Mesodermal cell (in vitro differentiated cells): ENCODE measurements around the gene FAM114A1.

Experiments
- H3K27ac ChIP-seq: 2 replicates; pipeline ENCODE4 v1.7.0; 2013; ENCODE audit warnings: mild to moderate bottlenecking, low read depth, low read length, moderate library complexity; ENCODE audit not compliant: severe bottlenecking
- H3K36me3 ChIP-seq: 2 replicates; pipeline ENCODE4 v1.7.1; 2013; ENCODE audit warnings: mild to moderate bottlenecking, low read length, moderate library complexity; ENCODE audit not compliant: control insufficient read depth, insufficient read depth
- H3K4me1 ChIP-seq: one replicate; pipeline ENCODE4 v1.7.1; 2013; ENCODE audit warnings: mild to moderate bottlenecking, low read length; ENCODE audit not compliant: insufficient read depth, control insufficient read depth, poor library complexity, severe bottlenecking
- H3K4me3 ChIP-seq: 2 replicates; pipeline ENCODE4 v1.7.0; 2013; ENCODE audit warnings: low read length, control low read depth, mild to moderate bottlenecking; ENCODE audit not compliant: insufficient read depth, poor library complexity, severe bottlenecking; ENCODE audit errors: extremely low read depth
- H3K9me3 ChIP-seq: 2 replicates; pipeline ENCODE4 v1.7.1; 2013; ENCODE audit warnings: mild to moderate bottlenecking, low read length, moderate library complexity; ENCODE audit not compliant: control insufficient read depth
- WGBS, 2 experiments: methylation state at CpG; one replicate each; pipeline ENCODE4 v1.1.5; 2013; ENCODE audit warnings: missing lambda C conversion rate in 2 of 2; ENCODE audit not compliant: insufficient coverage in 2 of 2; 5-methylcytosine and 5-hydroxymethylcytosine counted together

Gene FAM114A1

DNA sequence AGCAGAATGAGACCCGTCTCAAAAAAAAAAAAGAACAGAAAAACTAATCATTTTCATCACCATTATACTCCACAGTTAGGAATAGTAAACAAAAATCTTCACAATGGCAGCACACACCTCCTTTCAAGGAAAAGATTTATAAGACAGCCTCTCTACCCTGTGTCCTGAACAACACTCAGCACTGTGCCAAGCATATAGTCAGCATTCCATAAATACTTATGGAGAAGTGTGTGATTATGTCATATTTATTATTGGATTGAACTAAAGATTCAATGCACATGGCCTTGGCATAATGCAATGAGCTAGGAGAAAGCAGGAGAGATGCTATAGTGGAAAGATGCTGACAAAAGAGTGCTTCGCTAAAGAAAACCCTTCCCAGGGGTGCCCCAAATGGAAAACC is 52.6 kb downstream of the FAM114A1 start:
- no peak overlapping the region for H3K27ac ChIP-seq
- H3K4me1 ChIP-seq, result no peaks in the 10 kb centered on the region
- no peaks in the 10 kb centered on the region for H3K9me3 ChIP-seq
- H3K4me3 ChIP-seq, result no peak overlapping the region
- peaks cover 93% of the 10 kb centered on the region for H3K36me3 ChIP-seq
- WGBS, 2 experiments, result 94 to 100% methylated on average over 1 to 2 of the region's 2 CpGs

DNA sequence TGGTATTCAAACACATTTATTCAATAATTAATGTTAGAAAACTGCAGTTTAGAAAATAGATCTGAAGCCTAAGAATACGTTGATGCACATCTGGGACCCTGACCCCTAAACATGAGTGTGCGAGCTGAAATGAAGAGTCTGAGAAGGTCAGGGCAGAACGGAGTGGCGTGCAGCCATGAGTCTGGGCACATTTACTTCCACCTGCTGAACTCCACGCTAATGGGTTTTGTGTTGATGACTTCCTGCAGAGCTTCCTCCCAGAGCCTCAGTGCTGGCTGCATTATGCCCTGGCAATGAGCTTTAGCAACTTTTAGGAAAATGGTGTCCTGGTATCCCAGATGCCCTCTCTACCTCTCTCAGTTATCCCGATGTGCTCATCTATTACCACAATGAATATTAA is 53.1 kb downstream of the FAM114A1 start:
- 90 to 95% methylated on average over 6 of the region's 6 CpGs for WGBS, 2 experiments

DNA sequence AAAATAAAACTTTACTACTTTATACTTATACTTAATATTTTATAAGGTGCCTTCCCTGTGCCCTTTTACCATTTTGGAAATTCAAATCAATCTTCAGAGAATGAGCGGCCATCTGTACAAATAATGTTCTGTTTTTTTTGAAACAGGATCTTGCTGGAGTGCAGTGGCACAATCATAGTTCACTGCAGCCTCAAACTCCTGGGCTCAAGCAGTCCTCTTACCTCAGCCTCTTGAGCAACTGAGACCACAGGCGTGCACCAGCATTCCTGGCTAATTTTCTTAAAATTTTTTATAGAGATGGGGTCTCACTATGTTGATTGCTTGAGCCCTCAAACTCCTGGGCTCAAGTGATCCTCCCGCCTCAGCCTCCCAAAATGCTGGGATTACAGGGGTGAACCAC is 53.5 kb downstream of the FAM114A1 start:
- no peaks in the 10 kb centered on the region for H3K4me1 ChIP-seq
- no peak overlapping the region for H3K4me3 ChIP-seq
- no peaks in the 10 kb centered on the region for H3K9me3 ChIP-seq
- no peak overlapping the region for H3K27ac ChIP-seq
- H3K36me3 ChIP-seq, result peaks cover 92% of the 10 kb centered on the region
- 94 to 100% methylated on average over 1 to 2 of the region's 3 CpGs for WGBS, 2 experiments

More for the DNA sequence above, 53.1 kb downstream of the FAM114A1 start:
- H3K36me3 ChIP-seq, result peaks cover 93% of the 10 kb centered on the region
- H3K9me3 ChIP-seq, result no peaks in the 10 kb centered on the region
- H3K4me3 ChIP-seq, result no peak overlapping the region
- H3K27ac ChIP-seq, result no peak overlapping the region
- no peaks in the 10 kb centered on the region for H3K4me1 ChIP-seq

DNA sequence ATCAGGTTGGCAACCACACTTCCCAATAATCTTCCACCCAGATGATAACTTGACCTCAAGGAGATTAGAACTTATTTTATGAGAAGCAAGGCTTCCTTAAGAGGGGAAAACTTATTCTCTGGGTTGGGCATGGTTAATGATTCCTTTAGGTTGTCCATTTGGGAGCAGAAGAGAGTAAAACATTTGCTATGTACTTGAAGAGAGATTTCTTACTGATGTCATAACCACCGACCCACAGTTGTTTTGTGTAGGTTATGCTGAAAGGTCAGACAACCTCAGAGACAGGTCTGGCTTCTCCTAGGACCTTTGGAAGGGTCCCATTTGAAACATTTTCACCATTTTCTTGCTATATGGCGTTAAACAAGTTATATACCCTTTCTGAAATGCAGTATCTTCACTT is 56.1 kb downstream of the FAM114A1 start:
- Histone ChIP-seq H3K9me3 (no peaks in the 10 kb centered on the region), H3K36me3 (peaks cover 89% of the 10 kb centered on the region), H3K4me3 (no peak overlapping the region), H3K27ac (no peak overlapping the region), H3K4me1 (no peaks in the 10 kb centered on the region)
- WGBS, 2 experiments, result 100% methylated on average over 1 of the region's 2 CpGs; no CpG with 5 or more reads in 1 of the 2 experiments

DNA sequence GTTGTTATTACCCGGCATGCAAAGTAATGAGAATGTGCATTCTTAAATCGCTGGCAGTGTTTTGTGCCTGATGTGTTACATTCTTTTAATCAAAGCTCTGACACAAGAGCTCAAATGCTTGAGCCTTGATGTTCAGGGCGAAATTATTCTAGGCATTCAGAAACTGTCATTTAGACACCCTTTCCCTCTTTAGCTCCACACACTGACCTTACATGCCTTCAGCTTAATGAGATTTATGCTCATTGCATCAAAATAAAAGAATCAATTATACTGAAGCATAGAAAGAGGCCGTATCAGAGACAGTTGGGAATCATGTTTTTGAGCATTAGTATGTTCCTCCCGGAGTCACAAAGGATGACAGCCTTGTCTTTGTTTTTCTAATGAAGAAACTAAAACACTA is 56.7 kb downstream of the FAM114A1 start:
- peaks cover 89% of the 10 kb centered on the region for H3K36me3 ChIP-seq
- 60 to 74% methylated on average over 4 of the region's 5 CpGs for WGBS, 2 experiments
- H3K4me3 ChIP-seq, result no peak overlapping the region
- no peaks in the 10 kb centered on the region for H3K4me1 ChIP-seq
- H3K27ac ChIP-seq, result no peak overlapping the region
- no peaks in the 10 kb centered on the region for H3K9me3 ChIP-seq

DNA sequence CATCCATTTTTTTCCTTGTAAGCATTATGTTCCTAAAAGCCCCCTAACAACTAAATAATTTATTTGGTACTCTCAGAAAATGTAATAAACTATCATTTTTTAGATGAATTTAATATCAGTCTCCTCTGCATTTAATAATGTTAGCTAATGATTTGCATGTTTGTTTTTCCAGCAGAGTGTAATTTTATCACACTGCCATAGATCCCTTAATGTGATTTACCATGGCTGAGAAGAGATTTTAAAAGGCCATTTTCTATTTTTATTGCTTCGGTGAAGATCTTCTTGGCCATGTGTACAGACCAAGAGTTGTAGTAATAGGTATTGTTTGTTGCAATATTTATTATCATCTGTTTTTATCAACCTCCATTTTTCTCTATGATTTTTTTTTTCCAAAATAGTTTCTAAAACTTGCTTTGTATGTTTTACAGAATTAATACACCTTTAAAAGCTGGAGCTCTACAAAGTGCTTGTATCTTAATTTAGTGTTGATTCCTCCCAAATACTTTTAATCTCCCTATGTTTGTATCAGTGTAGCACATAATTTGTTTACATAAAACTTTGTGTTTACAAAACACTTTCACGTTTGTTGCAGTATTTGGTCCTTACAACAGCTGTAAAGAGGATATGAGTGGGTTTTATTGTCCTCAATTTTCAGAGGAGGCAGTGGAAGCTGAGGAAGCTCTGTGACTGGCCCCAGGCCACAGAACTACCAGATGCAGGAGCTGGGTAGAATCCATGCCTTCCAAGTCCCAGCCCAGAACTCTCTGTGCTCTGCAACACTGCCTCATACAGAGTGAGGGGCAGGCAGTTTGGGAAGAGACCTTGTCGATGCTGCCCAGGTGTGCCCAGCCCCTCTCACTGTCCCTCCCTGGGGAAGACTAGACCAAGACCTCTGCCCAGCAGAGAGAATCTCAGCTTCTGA is 58.1 kb downstream of the FAM114A1 start:
- WGBS, 2 experiments, result 57 to 89% methylated on average over 1 of the region's 3 CpGs
- no peak overlapping the region for H3K4me3 ChIP-seq
- no peak overlapping the region for H3K27ac ChIP-seq
- H3K9me3 ChIP-seq, result no peaks in the 10 kb centered on the region
- H3K4me1 ChIP-seq, result no peaks in the 10 kb centered on the region
- H3K36me3 ChIP-seq, result peaks cover 88% of the 10 kb centered on the region

DNA sequence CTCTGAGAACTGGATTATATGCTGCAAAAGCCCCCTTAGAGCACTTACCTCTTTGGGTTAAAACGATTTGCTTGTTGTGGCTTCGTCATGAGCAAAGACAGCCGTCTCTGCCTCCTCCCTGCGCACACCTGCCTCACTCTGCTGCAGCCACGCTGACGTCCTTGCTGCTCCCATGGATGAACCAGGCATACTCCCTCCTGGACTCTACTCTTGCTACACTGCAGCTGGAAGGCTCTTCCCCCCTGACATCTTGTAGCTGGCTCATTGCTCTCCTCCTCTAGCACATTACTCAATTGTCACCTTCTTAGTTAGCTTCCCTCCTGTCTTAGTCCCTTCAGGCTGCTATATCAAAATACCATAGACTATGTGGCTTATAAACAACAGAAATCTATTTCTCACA is 59.3 kb downstream of the FAM114A1 start:
- WGBS, 2 experiments, result 93 to 95% methylated on average over 6 of the region's 6 CpGs
- Histone ChIP-seq H3K27ac (no peak overlapping the region), H3K9me3 (no peaks in the 10 kb centered on the region), H3K4me3 (no peak overlapping the region), H3K36me3 (peaks cover 88% of the 10 kb centered on the region), H3K4me1 (no peaks in the 10 kb centered on the region)

DNA sequence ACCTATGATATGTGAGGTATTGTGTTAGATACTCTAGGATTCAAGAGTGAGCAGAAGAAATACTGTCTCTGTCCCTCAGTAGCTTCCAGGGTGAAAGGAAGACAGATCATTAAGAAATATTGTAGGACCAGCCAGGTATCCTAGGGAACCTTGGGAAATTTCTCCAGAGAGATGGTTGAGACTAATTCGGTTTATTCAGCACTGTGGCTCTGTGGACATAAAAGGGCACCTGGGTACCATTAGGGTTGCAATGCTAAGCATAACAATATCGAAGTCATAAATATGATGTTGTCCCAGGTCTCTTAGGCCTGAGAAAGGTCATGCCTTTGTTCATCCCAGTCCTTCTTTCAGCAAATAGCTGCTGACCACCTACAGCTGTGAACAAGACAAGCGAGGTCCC is 61.0 kb downstream of the FAM114A1 start:
- WGBS, 2 experiments, result 92 to 100% methylated on average over 3 of the region's 3 CpGs
- no peaks in the 10 kb centered on the region for H3K9me3 ChIP-seq
- H3K4me3 ChIP-seq, result no peak overlapping the region
- no peak overlapping the region for H3K27ac ChIP-seq
- H3K4me1 ChIP-seq, result no peaks in the 10 kb centered on the region
- peaks cover 90% of the 10 kb centered on the region for H3K36me3 ChIP-seq

DNA sequence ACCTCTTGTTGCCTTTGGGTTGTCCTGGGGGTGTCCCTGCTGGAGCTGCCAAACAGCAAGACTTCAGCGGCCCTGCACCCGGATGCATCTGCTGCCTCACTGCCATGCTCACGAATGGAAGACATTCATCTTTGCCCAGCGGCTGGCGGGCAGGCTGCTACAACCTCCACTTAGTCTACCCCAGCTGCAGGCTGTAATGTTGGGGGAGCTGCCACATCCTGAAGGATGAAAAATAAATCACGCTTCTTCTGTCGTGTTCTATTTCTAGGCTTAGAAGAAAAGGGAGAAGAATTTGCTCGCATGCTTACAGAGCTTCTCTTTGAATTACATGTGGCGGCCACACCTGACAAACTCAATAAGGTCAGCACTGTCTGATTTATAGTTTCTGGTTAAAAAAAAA is 61.4 kb downstream of the FAM114A1 start:
- Histone ChIP-seq H3K27ac (no peak overlapping the region), H3K4me3 (no peak overlapping the region), H3K9me3 (no peaks in the 10 kb centered on the region), H3K36me3 (peaks cover 90% of the 10 kb centered on the region), H3K4me1 (no peaks in the 10 kb centered on the region)
- WGBS, 2 experiments, result 96 to 98% methylated on average over 6 to 8 of the region's 9 CpGs

DNA sequence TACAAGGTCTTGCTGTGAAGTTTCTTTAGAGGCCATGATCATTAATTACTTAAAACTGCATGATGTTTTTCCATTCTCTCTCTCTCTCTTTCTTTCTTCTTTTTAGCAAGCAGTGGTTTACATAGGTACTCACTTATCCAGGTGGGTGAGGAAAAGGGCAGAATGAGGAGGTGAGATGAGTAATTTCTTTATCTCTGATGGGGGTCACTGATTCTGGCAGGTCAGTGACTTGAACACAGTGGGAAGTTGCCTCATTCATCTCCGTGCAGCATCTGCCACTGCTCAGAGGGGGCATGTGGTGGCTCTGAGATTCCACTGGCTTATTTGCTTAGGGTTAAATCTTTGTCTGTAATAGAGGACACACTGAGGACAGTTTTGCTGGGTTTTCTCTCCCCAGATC is 62.6 kb downstream of the FAM114A1 start:
- H3K27ac ChIP-seq, result no peak overlapping the region
- peaks cover 90% of the 10 kb centered on the region for H3K36me3 ChIP-seq

DNA sequence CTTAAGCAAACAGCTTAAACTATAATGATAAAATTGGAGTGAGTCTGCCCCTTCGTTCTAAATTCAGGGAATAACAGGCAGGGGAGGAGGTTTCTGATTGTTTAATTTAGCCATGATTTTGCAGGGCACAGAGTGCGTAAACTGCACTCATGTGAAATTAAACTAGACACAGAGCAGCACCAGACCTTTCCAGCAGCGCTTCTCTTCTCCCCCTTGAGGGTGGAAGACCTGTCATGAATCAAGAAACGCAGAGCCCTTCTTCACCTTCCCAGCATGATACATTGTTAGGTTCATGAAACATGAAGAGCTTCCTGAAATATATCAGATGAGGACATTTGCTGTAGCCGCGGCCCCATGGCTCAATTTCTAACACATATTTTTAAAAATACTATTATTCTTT is 63.1 kb downstream of the FAM114A1 start:
- Histone ChIP-seq H3K36me3 (peaks cover 91% of the 10 kb centered on the region), H3K4me1 (no peaks in the 10 kb centered on the region), H3K4me3 (no peak overlapping the region), H3K27ac (no peak overlapping the region), H3K9me3 (no peaks in the 10 kb centered on the region)
- 60% methylated on average over 1 of the region's 6 CpGs; no CpG with 5 or more reads in 1 of the 2 experiments for WGBS, 2 experiments

More for the DNA sequence above, 62.6 kb downstream of the FAM114A1 start:
- Histone ChIP-seq H3K4me3 (no peak overlapping the region), H3K4me1 (no peaks in the 10 kb centered on the region), H3K9me3 (no peaks in the 10 kb centered on the region)
- WGBS, 2 experiments, result 33% methylated on average over 1 of the region's 1 CpG; no CpG with 5 or more reads in 1 of the 2 experiments
